ENCODE results near the gene IKZF5.

IKZF5 gene

DNA sequence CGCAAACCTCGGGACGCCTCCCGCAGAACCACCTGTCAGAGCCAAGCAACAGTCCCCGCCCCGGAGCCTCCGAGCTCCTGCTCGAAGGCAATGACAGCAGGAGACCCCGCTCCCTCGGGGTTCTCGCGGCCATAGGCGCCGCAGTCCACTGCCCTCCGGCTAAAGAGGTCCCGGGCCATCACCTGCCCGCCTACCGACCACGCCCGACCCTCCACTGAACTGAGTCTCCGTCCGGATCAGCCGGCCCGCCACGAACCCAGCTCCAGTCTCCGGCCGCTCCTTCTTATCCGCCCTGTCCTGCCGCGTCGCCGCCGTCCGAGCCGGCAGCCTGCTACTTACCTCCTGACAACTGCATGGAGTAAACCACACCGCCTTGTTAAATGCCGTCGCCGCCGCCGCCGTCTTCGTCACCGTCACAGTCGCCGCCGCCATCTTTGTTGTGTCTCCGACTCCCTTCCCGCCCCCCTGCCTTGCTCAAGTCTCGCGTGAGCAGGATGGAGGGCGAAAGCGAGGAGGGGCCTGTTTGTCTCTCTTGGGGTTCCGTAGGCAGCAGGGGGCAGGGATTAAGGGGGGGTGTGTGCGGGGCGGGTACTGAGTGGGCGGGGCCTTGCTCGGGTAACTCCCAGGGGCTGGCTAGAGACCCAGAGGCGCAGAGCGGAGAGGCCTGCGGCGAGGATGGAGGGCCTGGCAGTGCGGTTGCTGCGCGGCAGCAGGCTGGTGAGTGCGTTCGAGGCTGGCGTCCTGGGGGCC is at the start of gene IKZF5, which contains the start of gene ACADSB:
Gene IKZF5 (minus strand): TSS at position 441 of the 750 bp plus-strand sequence. CDS start 10,170 bp downstream, outside the sequence.
Gene ACADSB (plus strand): TSS at position 652 of the 750 bp plus-strand sequence. CDS start 24 bp downstream, at position 676.
- H3K4me1 ChIP-seq (ENCODE audit: insufficient read depth, low read length) = no peaks in the 10 kb centered on the region
- peak within 1 kb of the TSS; percentile 86 for H3K9ac ChIP-seq (ENCODE audit: low read depth, low read length)
- H3K36me3 ChIP-seq (ENCODE audit: insufficient read depth, low read length) = no peaks in the 10 kb centered on the region
- no peaks in the 10 kb centered on the region for H3K9me3 ChIP-seq (ENCODE audit: control insufficient read depth, insufficient read depth, low read length)

DNA sequence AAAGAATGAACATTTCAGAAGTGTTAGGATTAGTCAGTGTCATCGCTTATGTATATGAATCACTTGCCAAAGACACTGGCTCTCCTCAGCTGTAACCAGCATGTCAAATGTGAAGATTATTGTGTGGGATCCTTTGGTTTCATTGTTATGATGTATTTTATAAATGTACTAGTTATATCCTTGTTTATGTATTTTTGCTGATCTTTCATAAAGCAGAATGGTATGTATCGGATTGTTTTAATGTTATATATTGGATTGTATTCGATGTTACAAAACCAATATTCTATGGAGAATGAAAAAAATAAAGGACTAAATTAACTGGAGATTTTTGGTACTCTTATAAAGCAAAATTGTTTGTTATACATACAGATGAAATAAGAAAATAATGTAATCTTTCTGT is 49.4 kb upstream of the IKZF5 start:
- no peaks in the 10 kb centered on the region for H3K4me1 ChIP-seq (ENCODE audit: insufficient read depth, low read length)
- no peak overlapping the region for H3K9ac ChIP-seq (ENCODE audit: low read depth, low read length)
- H3K9me3 ChIP-seq (ENCODE audit: control insufficient read depth, insufficient read depth, low read length) = no peaks in the 10 kb centered on the region
- no peaks in the 10 kb centered on the region for H3K36me3 ChIP-seq (ENCODE audit: insufficient read depth, low read length)

DNA sequence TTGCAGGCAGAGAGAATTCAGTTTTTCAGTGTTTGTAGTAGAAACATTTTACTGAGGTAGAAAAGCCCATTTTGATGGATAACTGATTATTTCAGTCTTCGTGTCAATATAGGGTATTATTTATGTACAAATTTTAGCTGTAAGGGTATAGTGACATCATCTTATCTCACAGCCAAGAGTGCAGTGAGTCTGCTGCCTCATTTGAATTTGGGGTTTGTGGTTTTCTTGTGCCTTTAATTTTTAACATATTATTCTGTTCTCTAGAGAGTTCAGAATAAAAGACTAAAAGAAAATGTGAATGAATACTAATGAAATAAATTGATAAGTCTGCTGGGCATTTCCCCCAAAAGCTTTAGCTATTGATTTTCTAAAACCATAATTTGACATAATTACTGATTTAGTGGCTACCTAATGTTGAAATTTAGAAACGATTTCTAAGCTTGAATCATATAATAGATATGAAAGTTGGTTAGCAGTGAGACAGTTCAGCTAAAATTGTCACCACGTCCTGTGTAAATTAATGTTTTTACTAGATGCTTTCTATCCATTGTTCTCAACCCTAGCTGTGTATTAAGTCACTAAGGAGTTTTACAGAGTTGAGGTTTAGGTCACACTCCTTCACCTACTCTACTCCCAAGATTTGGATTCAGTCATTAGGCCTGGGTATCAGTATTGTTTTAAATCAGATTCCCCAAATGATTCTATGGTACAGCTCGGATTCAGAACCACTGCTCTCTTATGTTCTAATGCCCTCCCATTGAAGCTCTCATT is 37.6 kb upstream of the IKZF5 start:
- no peak overlapping the region for H3K9ac ChIP-seq (ENCODE audit: low read depth, low read length)
- H3K36me3 ChIP-seq (ENCODE audit: insufficient read depth, low read length) = no peaks in the 10 kb centered on the region
- peaks cover 3% of the 10 kb centered on the region; the same call in 1 of the 2 replicates for H3K4me1 ChIP-seq (ENCODE audit: insufficient read depth, low read length)
- H3K9me3 ChIP-seq (ENCODE audit: control insufficient read depth, insufficient read depth, low read length) = no peaks in the 10 kb centered on the region

- Histone ChIP-seq H3K9ac (ENCODE audit: low read depth, low read length) (no peak overlapping the region), H3K4me1 (ENCODE audit: insufficient read depth, low read length) (peaks cover 3% of the 10 kb centered on the region; the same call in 1 of the 2 replicates), H3K36me3 (ENCODE audit: insufficient read depth, low read length) (no peaks in the 10 kb centered on the region), H3K9me3 (ENCODE audit: control insufficient read depth, insufficient read depth, low read length) (no peaks in the 10 kb centered on the region)
Measured at GRCh38 chr10:123044391-123044790, 35.8 kb upstream of the IKZF5 start.

GRCh38 chr10:123043409-123043925 is 34.9 kb upstream of the IKZF5 start:
- no peaks in the 10 kb centered on the region for H3K36me3 ChIP-seq (ENCODE audit: insufficient read depth, low read length)
- H3K9ac ChIP-seq (ENCODE audit: low read depth, low read length) = no peak overlapping the region
- no peaks in the 10 kb centered on the region for H3K9me3 ChIP-seq (ENCODE audit: control insufficient read depth, insufficient read depth, low read length)
- peaks cover 3% of the 10 kb centered on the region; the same call in 1 of the 2 replicates for H3K4me1 ChIP-seq (ENCODE audit: insufficient read depth, low read length)

DNA sequence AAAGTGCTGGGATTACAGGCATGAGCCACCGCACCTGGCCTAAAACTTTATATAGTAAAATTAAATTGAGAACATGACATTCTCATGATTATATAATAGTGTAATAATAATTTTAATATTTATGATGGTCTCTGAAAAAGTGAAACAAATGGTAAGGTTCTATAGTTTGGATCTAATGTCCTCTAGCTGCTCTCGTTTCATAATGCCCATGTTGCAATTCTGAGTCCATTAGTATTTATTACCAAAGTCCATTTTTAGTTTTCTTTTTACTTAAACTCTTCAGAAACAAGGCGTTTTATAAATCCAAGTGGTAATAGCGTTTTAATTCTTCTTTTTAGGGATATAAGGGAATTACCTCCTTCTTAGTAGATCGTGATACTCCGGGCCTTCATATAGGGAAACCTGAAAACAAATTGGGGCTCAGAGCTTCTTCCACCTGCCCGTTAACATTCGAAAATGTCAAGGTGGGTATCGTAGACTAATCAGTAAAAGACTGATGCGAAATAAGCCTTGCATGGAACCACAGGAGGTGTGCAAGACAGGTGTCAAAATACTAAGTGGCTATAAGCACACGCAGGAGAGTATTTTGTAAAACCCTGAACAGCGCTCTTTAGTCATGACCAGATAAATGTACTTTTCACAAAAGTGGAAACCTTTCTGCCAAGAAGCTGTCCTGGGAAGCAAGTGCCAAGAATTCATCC is 34.3 kb upstream of the IKZF5 start:
- Histone ChIP-seq H3K36me3 (ENCODE audit: insufficient read depth, low read length) (no peaks in the 10 kb centered on the region), H3K9me3 (ENCODE audit: control insufficient read depth, insufficient read depth, low read length) (no peaks in the 10 kb centered on the region), H3K9ac (ENCODE audit: low read depth, low read length) (no peak overlapping the region), H3K4me1 (ENCODE audit: insufficient read depth, low read length) (no peaks in the 10 kb centered on the region)

DNA sequence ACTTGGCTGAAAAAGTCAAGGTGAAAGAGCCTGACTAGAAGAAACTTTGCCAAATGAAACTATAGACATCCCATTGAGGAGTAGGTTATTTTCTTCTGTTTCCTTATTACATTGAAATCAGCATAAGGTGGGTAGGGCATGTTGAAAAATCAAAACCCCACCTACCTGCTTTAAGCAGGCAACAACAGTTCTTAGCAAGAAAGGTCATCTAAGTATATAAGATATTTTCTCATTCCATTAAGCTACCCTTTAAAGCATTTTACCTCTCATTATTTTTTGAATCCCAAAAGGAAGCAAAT is 31.0 kb upstream of the IKZF5 start:
- Histone ChIP-seq H3K9me3 (ENCODE audit: control insufficient read depth, insufficient read depth, low read length) (no peaks in the 10 kb centered on the region), H3K9ac (ENCODE audit: low read depth, low read length) (no peak overlapping the region), H3K4me1 (ENCODE audit: insufficient read depth, low read length) (no peaks in the 10 kb centered on the region), H3K36me3 (ENCODE audit: insufficient read depth, low read length) (no peaks in the 10 kb centered on the region)

- Histone ChIP-seq H3K36me3 (ENCODE audit: insufficient read depth, low read length) (no peaks in the 10 kb centered on the region), H3K4me1 (ENCODE audit: insufficient read depth, low read length) (no peaks in the 10 kb centered on the region), H3K9ac (ENCODE audit: low read depth, low read length) (no peak overlapping the region), H3K9me3 (ENCODE audit: control insufficient read depth, insufficient read depth, low read length) (no peaks in the 10 kb centered on the region)
Measured at GRCh38 chr10:123038782-123039631, 30.4 kb upstream of the IKZF5 start.

DNA sequence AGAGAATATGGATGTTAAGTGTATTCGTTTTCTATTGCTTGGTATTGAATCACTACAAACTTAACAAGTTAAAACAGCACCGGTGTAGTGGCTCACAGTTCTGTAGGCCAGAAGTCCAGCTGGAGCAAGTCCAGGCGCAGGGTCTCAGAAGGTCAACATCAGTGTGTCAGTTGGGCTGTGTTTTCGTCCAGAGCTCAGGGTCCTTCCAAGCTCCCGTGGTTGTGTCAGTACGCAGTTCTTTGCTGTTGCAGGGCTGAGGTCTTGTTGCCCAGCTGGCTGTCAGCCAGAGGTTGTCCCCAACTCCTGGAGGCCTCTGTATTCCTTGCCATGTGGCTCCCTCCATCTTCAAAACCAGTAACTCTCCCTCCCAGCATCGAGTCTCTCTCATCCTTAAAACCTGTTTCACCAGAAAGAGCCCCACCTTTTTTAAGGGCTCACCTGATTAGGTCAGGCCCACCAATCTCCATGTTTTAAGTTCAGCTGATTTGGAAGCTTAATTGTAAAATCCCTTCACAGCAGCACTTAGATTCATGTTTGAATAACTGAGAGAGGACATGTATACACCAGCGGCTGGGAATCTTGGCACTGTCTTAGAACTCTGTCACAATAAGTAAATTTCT is 27.0 kb upstream of the IKZF5 start:
- Histone ChIP-seq H3K36me3 (ENCODE audit: insufficient read depth, low read length) (no peaks in the 10 kb centered on the region), H3K4me1 (ENCODE audit: insufficient read depth, low read length) (no peaks in the 10 kb centered on the region), H3K9ac (ENCODE audit: low read depth, low read length) (no peak overlapping the region), H3K9me3 (ENCODE audit: control insufficient read depth, insufficient read depth, low read length) (no peaks in the 10 kb centered on the region)

- Histone ChIP-seq H3K9me3 (ENCODE audit: control insufficient read depth, insufficient read depth, low read length) (no peaks in the 10 kb centered on the region), H3K9ac (ENCODE audit: low read depth, low read length) (no peak overlapping the region), H3K36me3 (ENCODE audit: insufficient read depth, low read length) (no peaks in the 10 kb centered on the region), H3K4me1 (ENCODE audit: insufficient read depth, low read length) (no peaks in the 10 kb centered on the region)
Measured at GRCh38 chr10:123034332-123034731, 25.7 kb upstream of the IKZF5 start.

GRCh38 chr10:123031124-123031523 is 22.5 kb upstream of the IKZF5 start:
- Histone ChIP-seq H3K9me3 (ENCODE audit: control insufficient read depth, insufficient read depth, low read length) (no peaks in the 10 kb centered on the region), H3K36me3 (ENCODE audit: insufficient read depth, low read length) (no peaks in the 10 kb centered on the region), H3K4me1 (ENCODE audit: insufficient read depth, low read length) (no peaks in the 10 kb centered on the region), H3K9ac (ENCODE audit: low read depth, low read length) (no peak overlapping the region)

- Histone ChIP-seq H3K36me3 (ENCODE audit: insufficient read depth, low read length) (no peaks in the 10 kb centered on the region), H3K4me1 (ENCODE audit: insufficient read depth, low read length) (no peaks in the 10 kb centered on the region), H3K9me3 (ENCODE audit: control insufficient read depth, insufficient read depth, low read length) (no peaks in the 10 kb centered on the region), H3K9ac (ENCODE audit: low read depth, low read length) (no peak overlapping the region)
Measured at GRCh38 chr10:123027861-123028260, 19.3 kb upstream of the IKZF5 start.

- Histone ChIP-seq H3K4me1 (ENCODE audit: insufficient read depth, low read length) (no peaks in the 10 kb centered on the region), H3K9me3 (ENCODE audit: control insufficient read depth, insufficient read depth, low read length) (no peaks in the 10 kb centered on the region), H3K36me3 (ENCODE audit: insufficient read depth, low read length) (no peaks in the 10 kb centered on the region), H3K9ac (ENCODE audit: low read depth, low read length) (no peak overlapping the region)
Measured at GRCh38 chr10:123026302-123026701, 17.7 kb upstream of the IKZF5 start.

All from ES-I3 (cell line).